ENCODE results near the gene TMCC3.

DNA sequence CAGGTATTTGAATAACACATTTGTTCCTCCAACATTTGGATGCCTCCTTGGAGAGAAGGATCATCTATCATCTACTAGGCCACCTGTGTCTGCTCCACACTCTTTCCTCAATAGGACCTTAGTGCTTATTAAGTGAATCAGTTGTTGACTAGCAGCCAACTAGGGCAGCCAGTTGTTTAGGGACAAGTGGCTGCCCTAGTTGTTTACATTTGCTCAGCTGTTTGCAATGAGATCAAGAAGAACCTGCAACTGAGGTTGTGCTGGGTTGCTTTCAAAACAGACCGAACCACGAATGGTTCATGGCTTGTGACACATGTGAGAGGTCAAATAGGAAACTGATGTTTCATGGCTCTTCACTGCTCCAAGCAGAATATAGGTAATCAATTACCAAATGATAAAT is 53.8 kb downstream of the TMCC3 start:
- TF ChIP-seq, protein P1, sequence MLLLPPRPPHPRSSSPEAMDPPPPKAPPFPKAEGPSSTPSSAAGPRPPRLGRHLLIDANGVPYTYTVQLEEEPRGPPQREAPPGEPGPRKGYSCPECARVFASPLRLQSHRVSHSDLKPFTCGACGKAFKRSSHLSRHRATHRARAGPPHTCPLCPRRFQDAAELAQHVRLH (tag by site-specific recombination; IDR thresholded peaks at IDR 0.05), result no peak
- TF ChIP-seq, protein P2, sequence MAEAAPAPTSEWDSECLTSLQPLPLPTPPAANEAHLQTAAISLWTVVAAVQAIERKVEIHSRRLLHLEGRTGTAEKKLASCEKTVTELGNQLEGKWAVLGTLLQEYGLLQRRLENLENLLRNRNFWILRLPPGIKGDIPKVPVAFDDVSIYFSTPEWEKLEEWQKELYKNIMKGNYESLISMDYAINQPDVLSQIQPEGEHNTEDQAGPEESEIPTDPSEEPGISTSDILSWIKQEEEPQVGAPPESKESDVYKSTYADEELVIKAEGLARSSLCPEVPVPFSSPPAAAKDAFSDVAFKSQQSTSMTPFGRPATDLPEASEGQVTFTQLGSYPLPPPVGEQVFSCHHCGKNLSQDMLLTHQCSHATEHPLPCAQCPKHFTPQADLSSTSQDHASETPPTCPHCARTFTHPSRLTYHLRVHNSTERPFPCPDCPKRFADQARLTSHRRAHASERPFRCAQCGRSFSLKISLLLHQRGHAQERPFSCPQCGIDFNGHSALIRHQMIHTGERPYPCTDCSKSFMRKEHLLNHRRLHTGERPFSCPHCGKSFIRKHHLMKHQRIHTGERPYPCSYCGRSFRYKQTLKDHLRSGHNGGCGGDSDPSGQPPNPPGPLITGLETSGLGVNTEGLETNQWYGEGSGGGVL (tag by site-specific recombination; IDR thresholded peaks at IDR 0.05), result no peak
- TF ChIP-seq KLF10 (tag by site-specific recombination; IDR thresholded peaks at IDR 0.05) (no peak), GFI1B (tag by site-specific recombination; IDR thresholded peaks at IDR 0.05) (no peak), ZNF621 (tag by site-specific recombination; IDR thresholded peaks at IDR 0.05) (no peak), ZNF670 (tag by site-specific recombination; IDR thresholded peaks at IDR 0.05; ENCODE audit: low read depth) (no peak), ZBTB7A (tag by site-specific recombination; IDR thresholded peaks at IDR 0.05; ENCODE audit: low read depth) (no peak), ZNF416 (tag by site-specific recombination; IDR thresholded peaks at IDR 0.05) (no peak), TCF7L2 (IDR thresholded peaks at IDR 0.05; ENCODE audit: borderline replicate concordance, low read depth, low read length) (no peak), ZNF791 (tag by site-specific recombination; IDR thresholded peaks at IDR 0.05) (no peak)
- TF ChIP-seq, protein P3, sequence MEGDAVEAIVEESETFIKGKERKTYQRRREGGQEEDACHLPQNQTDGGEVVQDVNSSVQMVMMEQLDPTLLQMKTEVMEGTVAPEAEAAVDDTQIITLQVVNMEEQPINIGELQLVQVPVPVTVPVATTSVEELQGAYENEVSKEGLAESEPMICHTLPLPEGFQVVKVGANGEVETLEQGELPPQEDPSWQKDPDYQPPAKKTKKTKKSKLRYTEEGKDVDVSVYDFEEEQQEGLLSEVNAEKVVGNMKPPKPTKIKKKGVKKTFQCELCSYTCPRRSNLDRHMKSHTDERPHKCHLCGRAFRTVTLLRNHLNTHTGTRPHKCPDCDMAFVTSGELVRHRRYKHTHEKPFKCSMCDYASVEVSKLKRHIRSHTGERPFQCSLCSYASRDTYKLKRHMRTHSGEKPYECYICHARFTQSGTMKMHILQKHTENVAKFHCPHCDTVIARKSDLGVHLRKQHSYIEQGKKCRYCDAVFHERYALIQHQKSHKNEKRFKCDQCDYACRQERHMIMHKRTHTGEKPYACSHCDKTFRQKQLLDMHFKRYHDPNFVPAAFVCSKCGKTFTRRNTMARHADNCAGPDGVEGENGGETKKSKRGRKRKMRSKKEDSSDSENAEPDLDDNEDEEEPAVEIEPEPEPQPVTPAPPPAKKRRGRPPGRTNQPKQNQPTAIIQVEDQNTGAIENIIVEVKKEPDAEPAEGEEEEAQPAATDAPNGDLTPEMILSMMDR (tag by site-specific recombination; IDR thresholded peaks at IDR 0.05), result no peak
- TF ChIP-seq, protein P4, sequence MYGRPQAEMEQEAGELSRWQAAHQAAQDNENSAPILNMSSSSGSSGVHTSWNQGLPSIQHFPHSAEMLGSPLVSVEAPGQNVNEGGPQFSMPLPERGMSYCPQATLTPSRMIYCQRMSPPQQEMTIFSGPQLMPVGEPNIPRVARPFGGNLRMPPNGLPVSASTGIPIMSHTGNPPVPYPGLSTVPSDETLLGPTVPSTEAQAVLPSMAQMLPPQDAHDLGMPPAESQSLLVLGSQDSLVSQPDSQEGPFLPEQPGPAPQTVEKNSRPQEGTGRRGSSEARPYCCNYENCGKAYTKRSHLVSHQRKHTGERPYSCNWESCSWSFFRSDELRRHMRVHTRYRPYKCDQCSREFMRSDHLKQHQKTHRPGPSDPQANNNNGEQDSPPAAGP (tag by site-specific recombination; IDR thresholded peaks at IDR 0.05), result no peak
